ENCODE data around the gene PAK6.

Gene PAK6

GRCh38 chr15:40269604-40270003, 30.7 kb downstream of the PAK6 start:
- no peak overlapping the region for H3K9ac ChIP-seq (ENCODE audit: low read depth, low read length)
- H3K4me1 ChIP-seq (ENCODE audit: insufficient read depth, low read length): no peaks in the 10 kb centered on the region
- no peaks in the 10 kb centered on the region for H3K79me2 ChIP-seq (ENCODE audit: insufficient read depth, low read length)
- no peak overlapping the region for H2AFZ ChIP-seq (ENCODE audit: low read depth, low read length)
- no peak for TF ChIP-seq CTCF (IDR thresholded peaks at IDR 0.05; ENCODE audit: borderline replicate concordance, extremely low read depth, low read length, poor library complexity, severe bottlenecking)
- TF ChIP-seq EZH2 (IDR thresholded peaks at IDR 0.05; ENCODE audit: borderline replicate concordance, low read depth, low read length, severe bottlenecking): no peak
- ATAC-seq (ENCODE audit: insufficient read depth, low read depth): no peak
- no peaks in the 10 kb centered on the region for H3K27me3 ChIP-seq (ENCODE audit: insufficient read depth, low read length, poor library complexity)
- H3K9me3 ChIP-seq (ENCODE audit: insufficient read depth, low read length, severe bottlenecking): no peaks in the 10 kb centered on the region
- no peak for DNase-seq
- H3K36me3 ChIP-seq (ENCODE audit: insufficient read depth, low read length): no peaks in the 10 kb centered on the region
- H3K27ac ChIP-seq (ENCODE audit: low read length): no peak overlapping the region
- no peak overlapping the region for H3K4me2 ChIP-seq (ENCODE audit: insufficient read depth, low read length)
- no peaks in the 10 kb centered on the region; the same call in 1 of the 2 replicates for H4K20me1 ChIP-seq (ENCODE audit: insufficient read depth, low read length)
- no peak overlapping the region for H3K4me3 ChIP-seq (ENCODE audit: low read depth in 1 of 2, low read length in 2 of 2)

GRCh38 chr15:40270246-40270995, 31.6 kb downstream of the PAK6 start:
- no peaks in the 10 kb centered on the region for H3K4me1 ChIP-seq (ENCODE audit: insufficient read depth, low read length)
- H3K27ac ChIP-seq (ENCODE audit: low read length): no peak overlapping the region
- H2AFZ ChIP-seq (ENCODE audit: low read depth, low read length): no peak overlapping the region
- no peaks in the 10 kb centered on the region for H3K36me3 ChIP-seq (ENCODE audit: insufficient read depth, low read length)
- TF ChIP-seq CTCF (IDR thresholded peaks at IDR 0.05; ENCODE audit: borderline replicate concordance, extremely low read depth, low read length, poor library complexity, severe bottlenecking): no peak
- no peak for TF ChIP-seq EZH2 (IDR thresholded peaks at IDR 0.05; ENCODE audit: borderline replicate concordance, low read depth, low read length, severe bottlenecking)
- DNase-seq (no peak), ATAC-seq (ENCODE audit: insufficient read depth, low read depth) (peak; percentile 37; the same call in 1 of the 3 replicates)
- no peaks in the 10 kb centered on the region for H3K79me2 ChIP-seq (ENCODE audit: insufficient read depth, low read length)
- no peaks in the 10 kb centered on the region for H3K27me3 ChIP-seq (ENCODE audit: insufficient read depth, low read length, poor library complexity)
- H3K9me3 ChIP-seq (ENCODE audit: insufficient read depth, low read length, severe bottlenecking): no peaks in the 10 kb centered on the region
- no peak overlapping the region for H3K4me3 ChIP-seq (ENCODE audit: low read depth in 1 of 2, low read length in 2 of 2)
- H4K20me1 ChIP-seq (ENCODE audit: insufficient read depth, low read length): no peaks in the 10 kb centered on the region; the same call in 1 of the 2 replicates
- no peak overlapping the region for H3K4me2 ChIP-seq (ENCODE audit: insufficient read depth, low read length)
- H3K9ac ChIP-seq (ENCODE audit: low read depth, low read length): no peak overlapping the region

- Histone ChIP-seq H3K27ac (ENCODE audit: low read length) (no peak overlapping the region), H3K9ac (ENCODE audit: low read depth, low read length) (no peak overlapping the region), H3K4me3 (ENCODE audit: low read depth in 1 of 2, low read length in 2 of 2) (no peak overlapping the region), H3K79me2 (ENCODE audit: insufficient read depth, low read length) (no peaks in the 10 kb centered on the region), H3K9me3 (ENCODE audit: insufficient read depth, low read length, severe bottlenecking) (no peaks in the 10 kb centered on the region), H3K4me1 (ENCODE audit: insufficient read depth, low read length) (peaks cover 3% of the 10 kb centered on the region), H2AFZ (ENCODE audit: low read depth, low read length) (no peak overlapping the region), H3K27me3 (ENCODE audit: insufficient read depth, low read length, poor library complexity) (peaks cover 2% of the 10 kb centered on the region), H3K4me2 (ENCODE audit: insufficient read depth, low read length) (no peak overlapping the region), H3K36me3 (ENCODE audit: insufficient read depth, low read length) (no peaks in the 10 kb centered on the region), H4K20me1 (ENCODE audit: insufficient read depth, low read length) (no peaks in the 10 kb centered on the region)
- ATAC-seq (ENCODE audit: insufficient read depth, low read depth) (no peak), DNase-seq (no peak)
- TF ChIP-seq CTCF (IDR thresholded peaks at IDR 0.05; ENCODE audit: borderline replicate concordance, extremely low read depth, low read length, poor library complexity, severe bottlenecking) (no peak), EZH2 (IDR thresholded peaks at IDR 0.05; ENCODE audit: borderline replicate concordance, low read depth, low read length, severe bottlenecking) (no peak)
Measured at GRCh38 chr15:40271685-40272484, 33.0 kb downstream of the PAK6 start.

Measured in DND-41 (cell line).